ENCODE data around the gene MCUB. TPM values are rescaled to one million over a fixed set of nuclear protein-coding genes. Genes with fewer than 3 reads are reported as not detected.
A peak's percentile ranks its signal among the peaks of the same experiment; 100 is the strongest.

Gene MCUB
- total and polyA plus RNA-seq, 9 of the 15 experiments (the other 6 are each of a cell fraction or from before 2014, with no cell fraction given): 1.4 to 21.5 (median 5.4) TPM

GRCh38 chr4:109729718-109730618 lies 169.9 kb downstream of the MCUB start, which contains the start of gene PLA2G12A (continued):
- TF ChIP-seq THAP12 (CRISPR knock-in tag; IDR thresholded peaks at IDR 0.05) (peak; percentile 93), E2F4 (CRISPR knock-in tag; IDR thresholded peaks at IDR 0.05; ENCODE audit: low read depth) (peak; percentile 49; the same call in 1 of the 2 replicates), ZBTB2 (IDR thresholded peaks at IDR 0.05) (peak; percentile 16; the same call in 1 of the 2 replicates), HDAC2 (IDR thresholded peaks at IDR 0.05) (0 out of 2 replicates have a peak, but pooled peaks have one; percentile 15), YY1 (IDR thresholded peaks at IDR 0.05; ENCODE audit: borderline replicate concordance in 1 of 3, control insufficient read depth in 1 of 3, extremely low read depth in 1 of 3, insufficient read depth in 3 of 3, insufficient read length in 1 of 3, insufficient replicate concordance in 2 of 3, low read depth in 1 of 3, low read length in 2 of 3) (peak in 2 of 3 experiments; percentile 43 to 79), TAF7 (tag; IDR thresholded peaks at IDR 0.05) (peak; percentile 41; the same call in 1 of the 2 replicates), BRD9 (IDR thresholded peaks at IDR 0.05; ENCODE audit: low read depth, partially characterized antibody) (peak; percentile 80), SAP30 (IDR thresholded peaks at IDR 0.05; ENCODE audit: borderline replicate concordance, insufficient read depth, low read depth, low read length, poor library complexity, severe bottlenecking) (peak; percentile 64), ZEB2 (IDR thresholded peaks at IDR 0.05) (peak; percentile 95)
